DOHH2 (cell line): ENCODE results near the gene C1orf141.

Experiments
- EZH2phosphoT487 ChIP-seq: fragments of 200-600 bp; sonication (generic); IDR thresholded peaks from 2 replicates; pipeline ENCODE4 v1.6.1; 2017; ENCODE audit warnings: borderline replicate concordance, mild to moderate bottlenecking, antibody characterized with exemption, low read length, moderate library complexity, mixed read lengths
- TF ChIP-seq, protein P1 (sequence below): fragments of 200-600 bp; sonication (generic); IDR thresholded peaks from one replicate; pipeline ENCODE4 v1.5.1; 2014; ENCODE audit warnings: antibody characterized with exemption, mild to moderate bottlenecking, low read depth, low read length; ENCODE audit not compliant: poor library complexity, severe bottlenecking

- TF ChIP-seq, protein P1, sequence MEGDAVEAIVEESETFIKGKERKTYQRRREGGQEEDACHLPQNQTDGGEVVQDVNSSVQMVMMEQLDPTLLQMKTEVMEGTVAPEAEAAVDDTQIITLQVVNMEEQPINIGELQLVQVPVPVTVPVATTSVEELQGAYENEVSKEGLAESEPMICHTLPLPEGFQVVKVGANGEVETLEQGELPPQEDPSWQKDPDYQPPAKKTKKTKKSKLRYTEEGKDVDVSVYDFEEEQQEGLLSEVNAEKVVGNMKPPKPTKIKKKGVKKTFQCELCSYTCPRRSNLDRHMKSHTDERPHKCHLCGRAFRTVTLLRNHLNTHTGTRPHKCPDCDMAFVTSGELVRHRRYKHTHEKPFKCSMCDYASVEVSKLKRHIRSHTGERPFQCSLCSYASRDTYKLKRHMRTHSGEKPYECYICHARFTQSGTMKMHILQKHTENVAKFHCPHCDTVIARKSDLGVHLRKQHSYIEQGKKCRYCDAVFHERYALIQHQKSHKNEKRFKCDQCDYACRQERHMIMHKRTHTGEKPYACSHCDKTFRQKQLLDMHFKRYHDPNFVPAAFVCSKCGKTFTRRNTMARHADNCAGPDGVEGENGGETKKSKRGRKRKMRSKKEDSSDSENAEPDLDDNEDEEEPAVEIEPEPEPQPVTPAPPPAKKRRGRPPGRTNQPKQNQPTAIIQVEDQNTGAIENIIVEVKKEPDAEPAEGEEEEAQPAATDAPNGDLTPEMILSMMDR: no peak
- no peak for TF ChIP-seq EZH2phosphoT487
Observed at GRCh38 chr1:67133177-67133576, 1.6 kb downstream of the C1orf141 start.
